GM12875 (cell line): Measurements from ENCODE around the gene PRKCD.

Experiments used
- H3K4me3 ChIP-seq: one replicate; pipeline ENCODE4 v1.5.1; 2011; ENCODE audit warnings: low read depth, low read length, control low read depth
- TF ChIP-seq, protein P1 (sequence below): IDR thresholded peaks from 2 replicates; pipeline ENCODE4 v1.5.1; 2011; ENCODE audit warnings: low read depth, mild to moderate bottlenecking, control low read depth, inconsistent platforms, low read length, moderate library complexity, borderline replicate concordance; ENCODE audit not compliant: insufficient read depth

PRKCD gene

DNA sequence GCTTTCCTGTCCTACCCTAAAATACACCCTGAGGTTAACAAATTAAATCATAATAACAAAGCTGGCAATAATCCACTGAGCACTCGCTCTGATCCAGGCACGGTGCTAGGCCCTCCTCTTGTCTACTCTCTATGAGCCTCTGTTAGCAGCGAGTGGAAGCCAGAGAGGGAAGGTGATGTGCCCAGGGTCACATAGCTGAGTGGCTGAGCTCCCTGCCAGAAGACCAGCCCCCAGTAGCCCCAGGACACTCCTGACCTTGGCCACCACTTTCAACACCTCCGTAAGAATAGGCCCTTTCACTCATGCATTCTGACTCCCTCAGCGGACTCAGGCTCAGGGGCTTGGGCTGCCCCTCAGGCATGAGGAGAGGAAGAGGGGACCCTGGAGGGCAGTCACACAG is 9.5 kb upstream of the PRKCD start:
- TF ChIP-seq, protein P1, sequence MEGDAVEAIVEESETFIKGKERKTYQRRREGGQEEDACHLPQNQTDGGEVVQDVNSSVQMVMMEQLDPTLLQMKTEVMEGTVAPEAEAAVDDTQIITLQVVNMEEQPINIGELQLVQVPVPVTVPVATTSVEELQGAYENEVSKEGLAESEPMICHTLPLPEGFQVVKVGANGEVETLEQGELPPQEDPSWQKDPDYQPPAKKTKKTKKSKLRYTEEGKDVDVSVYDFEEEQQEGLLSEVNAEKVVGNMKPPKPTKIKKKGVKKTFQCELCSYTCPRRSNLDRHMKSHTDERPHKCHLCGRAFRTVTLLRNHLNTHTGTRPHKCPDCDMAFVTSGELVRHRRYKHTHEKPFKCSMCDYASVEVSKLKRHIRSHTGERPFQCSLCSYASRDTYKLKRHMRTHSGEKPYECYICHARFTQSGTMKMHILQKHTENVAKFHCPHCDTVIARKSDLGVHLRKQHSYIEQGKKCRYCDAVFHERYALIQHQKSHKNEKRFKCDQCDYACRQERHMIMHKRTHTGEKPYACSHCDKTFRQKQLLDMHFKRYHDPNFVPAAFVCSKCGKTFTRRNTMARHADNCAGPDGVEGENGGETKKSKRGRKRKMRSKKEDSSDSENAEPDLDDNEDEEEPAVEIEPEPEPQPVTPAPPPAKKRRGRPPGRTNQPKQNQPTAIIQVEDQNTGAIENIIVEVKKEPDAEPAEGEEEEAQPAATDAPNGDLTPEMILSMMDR = no peak
- H3K4me3 ChIP-seq = no peak overlapping the region

DNA sequence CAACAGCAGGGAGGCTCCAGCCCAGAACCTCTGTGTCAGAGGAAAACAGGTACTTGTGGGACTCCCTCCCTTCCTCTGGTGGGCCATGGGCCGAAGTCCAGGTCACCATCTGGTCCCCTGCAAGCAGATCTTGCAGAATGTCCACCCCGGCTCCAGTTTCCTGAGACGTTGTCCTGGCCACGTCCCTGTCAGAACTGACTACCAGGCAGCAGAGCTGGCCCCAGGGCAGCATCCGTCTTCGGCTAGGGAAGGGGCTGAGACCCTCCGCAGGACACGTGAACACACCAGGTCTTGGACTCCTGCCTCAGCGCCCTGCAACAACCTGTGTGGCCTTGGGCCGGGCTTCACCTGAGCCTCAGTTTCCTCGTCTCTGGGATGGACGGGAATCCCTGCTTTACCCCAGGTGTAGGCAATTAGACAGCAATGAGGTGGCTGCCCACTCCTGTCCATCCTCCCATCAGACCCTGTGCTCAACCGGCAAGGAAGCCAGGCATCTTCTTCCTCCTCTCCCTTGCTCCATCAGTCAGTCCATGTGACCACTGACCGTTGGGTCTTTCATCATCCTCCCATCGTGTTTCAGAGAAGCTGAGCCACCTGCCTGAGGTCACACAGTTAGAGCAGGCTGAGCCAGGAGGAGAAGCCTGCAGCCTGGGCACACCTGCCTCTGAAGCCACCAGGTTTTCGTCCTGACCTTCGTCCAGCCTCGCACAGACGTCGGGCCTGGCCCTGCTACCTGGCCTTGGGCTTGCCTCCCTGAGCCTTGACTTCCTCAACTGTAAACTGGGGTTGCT is 8.9 kb upstream of the PRKCD start:
- TF ChIP-seq, protein P1 = no peak

DNA sequence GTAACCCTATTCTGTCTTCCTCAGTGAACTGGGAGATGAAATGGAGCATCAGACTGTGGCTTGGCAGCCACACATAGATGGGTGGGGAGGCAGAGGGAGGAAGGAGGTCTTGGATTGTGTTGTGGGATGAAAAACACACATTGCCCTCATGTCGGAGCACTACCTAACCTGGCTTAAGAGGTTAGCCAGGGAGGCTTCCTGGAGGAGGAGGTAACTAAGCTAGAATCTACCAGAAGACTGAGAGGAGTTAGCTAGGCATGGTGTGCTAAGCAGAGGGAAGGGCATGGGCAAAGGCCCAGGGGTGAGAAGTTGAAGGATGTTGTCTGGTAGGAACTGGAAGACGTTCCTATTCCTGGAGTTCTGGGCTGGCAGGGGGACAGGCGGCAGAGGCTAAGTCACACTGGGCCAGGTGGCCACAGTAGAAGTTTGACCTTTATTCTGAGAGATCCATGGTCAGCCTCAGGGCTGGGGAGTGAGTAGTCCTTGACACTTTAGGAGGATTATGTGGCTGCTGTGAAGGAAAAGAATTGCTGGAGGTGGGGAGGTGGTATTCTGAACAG is 7.7 kb upstream of the PRKCD start:
- H3K4me3 ChIP-seq = no peak overlapping the region
- TF ChIP-seq, protein P1 = no peak

More for the DNA sequence above, 8.9 kb upstream of the PRKCD start:
- no peak overlapping the region for H3K4me3 ChIP-seq

DNA sequence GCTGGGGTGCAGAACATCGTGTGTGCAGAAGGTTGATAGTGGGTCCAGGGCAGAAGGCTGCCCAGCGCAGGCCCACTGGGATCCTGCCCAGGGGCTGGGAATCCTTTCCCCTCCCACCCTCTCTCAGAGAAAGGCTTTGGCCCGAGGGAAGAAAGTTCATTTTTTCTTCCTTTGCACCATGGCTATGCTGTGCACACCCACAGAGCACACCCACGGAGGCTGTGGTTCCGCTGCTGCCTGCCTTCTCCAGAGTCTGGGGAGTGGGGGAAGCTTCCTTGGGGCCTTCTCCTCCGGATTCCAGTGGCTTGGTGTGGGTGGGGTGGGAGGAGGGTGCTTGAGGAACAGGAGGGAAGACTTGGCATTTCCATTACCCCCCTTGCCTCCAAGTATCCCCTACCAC is 7.0 kb upstream of the PRKCD start:
- TF ChIP-seq, protein P1 = no peak

DNA sequence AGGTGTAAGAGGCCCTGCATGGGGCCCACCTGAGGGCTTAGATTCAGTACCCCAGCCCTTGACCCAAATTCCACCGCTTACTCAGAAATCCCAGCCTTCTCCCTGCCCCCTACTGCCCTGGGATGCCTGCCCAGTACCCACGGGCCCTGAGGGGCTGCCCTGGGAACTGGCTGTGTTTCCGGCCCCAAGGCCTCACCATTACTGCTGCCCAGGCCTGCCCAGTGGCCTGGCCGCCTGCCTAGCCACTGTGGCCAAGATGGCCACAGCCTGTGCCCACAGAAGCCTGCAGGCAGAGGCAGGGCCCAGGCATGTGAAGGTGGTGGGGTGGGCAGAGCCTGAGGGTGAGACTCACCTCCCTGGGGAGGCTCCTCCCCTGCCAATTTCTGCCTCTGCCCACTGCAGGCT is 6.1 kb upstream of the PRKCD start:
- H3K4me3 ChIP-seq = no peak overlapping the region
- TF ChIP-seq, protein P1 = no peak

More for the DNA sequence above, 7.0 kb upstream of the PRKCD start:
- no peak overlapping the region for H3K4me3 ChIP-seq

DNA sequence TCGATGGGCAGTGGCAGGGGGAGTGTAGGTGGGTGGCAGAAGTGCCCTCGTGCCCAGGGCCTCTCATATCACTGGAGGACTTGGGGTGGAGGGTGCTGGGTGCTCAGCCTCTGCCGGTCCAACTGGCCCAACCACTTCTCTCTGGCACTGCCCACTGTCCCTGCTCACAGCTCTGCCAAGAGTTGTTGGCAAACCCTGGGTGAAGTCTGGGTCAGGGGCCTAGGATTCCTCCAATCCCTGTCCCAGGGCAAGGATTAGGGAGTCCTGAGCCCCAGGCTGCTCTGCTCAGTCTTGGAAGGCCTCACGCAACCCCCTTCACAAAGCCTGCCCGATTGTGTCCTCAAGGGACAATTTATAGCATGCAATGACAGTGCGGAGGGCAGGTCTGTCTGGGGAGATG is 5.2 kb upstream of the PRKCD start:
- no peak overlapping the region for H3K4me3 ChIP-seq
- TF ChIP-seq, protein P1 = no peak

DNA sequence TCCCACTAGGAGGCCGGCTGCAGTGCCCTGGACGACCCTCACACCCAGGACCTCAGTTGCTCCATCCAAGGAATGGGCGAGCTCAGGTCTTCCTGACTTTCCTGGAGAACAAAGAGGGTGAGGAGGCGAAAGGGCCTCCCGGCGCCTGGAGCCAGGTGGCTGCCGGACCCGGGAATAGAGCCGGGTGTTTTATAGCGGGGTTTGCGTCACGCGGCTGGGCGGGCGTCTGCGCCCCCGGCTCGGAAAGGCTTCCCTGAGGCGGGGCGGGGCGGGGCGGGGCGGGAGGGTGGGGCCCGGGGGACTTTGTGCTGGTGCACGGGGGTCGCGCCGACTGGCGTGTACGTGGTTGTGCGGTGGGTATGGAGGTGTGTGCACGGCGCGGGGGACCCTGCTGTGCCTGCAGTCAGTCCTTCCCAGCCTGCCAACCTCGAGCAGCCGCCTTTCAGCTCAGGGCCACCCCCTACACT is 4.6 kb upstream of the PRKCD start:
- H3K4me3 ChIP-seq = no peak overlapping the region
- TF ChIP-seq, protein P1 = no peak
